HT1080 (cell line): ENCODE results near the gene IGSF9B. TPM values are rescaled to one million over a fixed set of nuclear protein-coding genes. Genes with fewer than 3 reads are reported as not detected.

Source experiments
- DNase-seq: peaks from one replicate; pipeline ENCODE4 v3.0.0-alpha.2; 2015; ENCODE audit warnings: low read depth
- total RNA-seq: library from RNA; depleted of rRNA; stranded (reverse); fragments of >200 nt; shearing (Covaris generic); gene quantifications from 2 replicates; pipeline ENCODE4 v1.2.3, GENCODE V29; 2014

Gene IGSF9B
- total RNA-seq, 1 experiment from 2014 or later = 0.64 TPM

DNA sequence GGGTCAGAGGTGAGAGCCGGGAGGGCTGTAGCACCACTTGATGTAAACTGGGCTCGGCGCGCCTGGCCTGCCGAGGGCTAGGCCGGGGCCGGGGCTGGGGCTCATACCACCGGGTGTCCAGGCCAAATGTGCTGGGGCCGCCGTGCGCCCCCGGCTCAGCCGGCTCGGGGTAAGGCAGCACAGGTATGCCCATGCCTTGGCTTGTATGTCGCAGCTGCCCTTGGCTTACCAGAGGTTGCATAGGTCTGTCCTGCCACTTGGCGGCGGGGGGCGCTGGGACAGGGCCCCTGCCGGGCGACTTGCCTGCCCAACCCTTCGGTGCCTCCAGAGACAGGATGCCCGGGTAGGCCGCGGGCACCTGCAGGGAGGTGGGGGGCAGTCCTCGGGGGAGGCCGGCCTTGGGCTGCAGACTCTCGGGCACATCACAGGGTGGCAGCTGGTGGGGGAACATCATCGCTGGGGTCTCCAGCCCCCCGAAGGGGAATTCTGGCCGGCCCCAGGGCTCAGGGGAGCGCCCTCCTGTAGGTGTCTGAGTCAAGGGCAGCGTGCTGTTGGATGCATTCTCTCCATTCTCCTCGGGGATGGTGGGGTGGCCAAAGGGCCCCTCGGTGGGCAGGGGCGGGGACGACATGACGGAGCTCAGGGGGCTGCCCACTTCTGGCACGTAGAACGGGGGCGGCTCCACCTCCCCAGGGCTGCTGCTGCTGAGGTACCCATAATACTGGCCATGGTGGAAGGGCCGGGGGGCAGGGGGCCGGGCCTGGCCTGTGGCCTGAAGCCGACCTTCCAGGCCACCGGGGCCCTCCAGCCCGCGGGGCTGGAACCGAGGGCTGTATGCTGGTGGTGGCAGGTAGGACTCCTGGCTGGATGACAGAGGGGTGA, 36.4 kb downstream of the IGSF9B start:
- DNase-seq = no peak

GRCh38 chr11:133919330-133920108, 37.2 kb downstream of the IGSF9B start:
- DNase-seq = no peak

- no peak for DNase-seq
Measured at GRCh38 chr11:133918608-133919260, 38.0 kb downstream of the IGSF9B start.

GRCh38 chr11:133917921-133918607, 38.7 kb downstream of the IGSF9B start:
- DNase-seq = no peak

- no peak for DNase-seq
Measured at GRCh38 chr11:133916784-133917440, 39.9 kb downstream of the IGSF9B start.

GRCh38 chr11:133913761-133914160, 43.0 kb downstream of the IGSF9B start:
- no peak for DNase-seq

DNA sequence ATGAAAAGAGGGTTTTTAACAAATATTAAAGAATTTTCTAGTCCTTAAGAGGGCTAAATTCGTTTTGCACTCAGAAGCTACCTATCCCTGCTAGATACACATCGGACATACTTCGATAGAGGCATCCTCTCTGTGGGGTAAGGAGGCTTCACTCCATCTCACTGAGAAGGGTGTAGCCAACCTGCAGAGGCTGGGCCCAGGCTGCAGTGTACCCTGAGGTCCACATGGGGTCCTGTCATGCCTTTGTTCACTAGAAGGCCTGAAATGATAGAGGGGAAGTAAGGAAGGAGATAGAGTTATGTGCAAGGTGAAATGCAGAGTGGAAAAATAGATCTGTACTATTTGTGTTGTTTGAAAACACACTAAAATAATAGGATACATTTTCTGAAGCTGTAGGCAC, 45.6 kb downstream of the IGSF9B start:
- no peak for DNase-seq

DNA sequence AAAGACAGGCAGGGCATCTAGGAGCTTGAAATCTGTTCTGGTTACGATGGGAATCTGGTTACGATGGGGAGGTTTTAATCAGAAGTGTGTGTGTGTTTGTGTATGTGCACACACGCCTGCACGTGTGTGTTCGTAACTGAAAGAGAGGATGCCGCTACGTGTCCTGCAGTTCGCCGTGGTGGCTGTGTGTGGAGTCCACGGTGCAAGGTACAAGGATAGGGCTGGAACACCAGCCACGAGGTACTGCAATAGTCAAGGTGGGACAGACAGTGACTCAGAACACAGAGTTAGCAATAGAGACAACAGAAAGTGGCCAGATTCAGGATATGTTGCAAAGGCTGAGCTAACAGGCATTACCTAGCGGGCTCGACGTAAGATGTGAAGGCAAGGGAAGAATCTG, 46.7 kb downstream of the IGSF9B start:
- no peak for DNase-seq

GRCh38 chr11:133908827-133909226, 47.9 kb downstream of the IGSF9B start:
- no peak for DNase-seq

GRCh38 chr11:133907841-133908241, 48.9 kb downstream of the IGSF9B start:
- DNase-seq = no peak

DNA sequence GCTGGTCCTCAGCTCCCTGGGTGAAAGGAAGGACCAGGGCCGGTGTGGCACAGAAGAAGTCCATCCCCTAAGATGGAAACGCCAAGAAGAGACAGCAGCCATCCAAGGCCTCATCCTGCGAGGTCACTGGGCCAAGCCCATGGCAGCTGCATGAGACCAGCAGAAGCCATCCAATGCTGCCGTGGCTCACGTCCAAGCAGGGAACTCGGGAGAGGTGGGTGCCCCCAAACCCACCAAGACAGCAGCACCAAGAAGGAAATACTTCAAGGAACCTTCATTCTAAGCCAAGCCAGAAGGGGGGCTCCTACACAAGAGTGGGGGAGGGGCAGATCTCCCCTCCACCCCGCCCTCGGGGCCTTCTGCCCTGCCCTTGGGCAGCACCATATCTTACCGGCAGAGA, 49.6 kb downstream of the IGSF9B start:
- no peak for DNase-seq

DNA sequence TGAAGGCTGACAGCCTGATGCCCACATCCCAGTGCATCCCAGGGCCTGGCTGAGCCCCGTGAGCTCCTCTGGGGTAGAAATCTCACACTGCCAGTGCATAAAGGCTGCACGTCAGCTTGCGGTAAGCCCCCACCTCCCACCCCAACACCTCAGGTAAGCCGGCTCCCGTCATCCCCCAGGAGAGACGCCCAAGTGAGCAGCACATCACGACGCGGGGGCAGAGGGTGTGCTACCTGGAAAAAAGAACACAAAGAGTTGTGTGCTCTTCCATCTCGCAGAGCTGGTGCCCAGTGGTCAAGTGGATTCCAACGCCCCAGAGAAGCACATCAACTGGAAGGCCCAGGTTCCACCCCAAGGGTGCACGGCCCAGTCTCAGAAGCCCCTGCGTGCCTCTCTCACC, 50.0 kb downstream of the IGSF9B start:
- no peak for DNase-seq

DNA sequence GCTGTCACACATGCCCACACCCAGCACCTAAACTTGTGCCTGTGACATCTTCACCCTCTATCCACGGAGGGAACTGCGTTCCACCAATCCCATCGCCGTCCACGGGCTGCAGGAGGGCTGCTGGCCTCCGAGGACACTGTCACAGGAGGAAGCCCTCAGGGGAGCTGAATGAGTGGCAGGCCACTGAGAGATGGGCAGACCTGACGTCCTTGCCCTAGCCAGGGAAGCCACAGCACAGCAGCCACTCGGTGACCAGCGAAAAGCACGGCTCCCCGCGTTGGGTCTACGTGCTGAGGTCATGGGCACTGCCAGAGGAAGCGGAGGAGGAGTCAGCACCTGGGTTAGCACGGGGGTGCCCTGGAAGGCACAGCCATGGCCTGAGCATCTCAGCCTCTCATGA, 50.5 kb downstream of the IGSF9B start:
- DNase-seq = no peak

DNA sequence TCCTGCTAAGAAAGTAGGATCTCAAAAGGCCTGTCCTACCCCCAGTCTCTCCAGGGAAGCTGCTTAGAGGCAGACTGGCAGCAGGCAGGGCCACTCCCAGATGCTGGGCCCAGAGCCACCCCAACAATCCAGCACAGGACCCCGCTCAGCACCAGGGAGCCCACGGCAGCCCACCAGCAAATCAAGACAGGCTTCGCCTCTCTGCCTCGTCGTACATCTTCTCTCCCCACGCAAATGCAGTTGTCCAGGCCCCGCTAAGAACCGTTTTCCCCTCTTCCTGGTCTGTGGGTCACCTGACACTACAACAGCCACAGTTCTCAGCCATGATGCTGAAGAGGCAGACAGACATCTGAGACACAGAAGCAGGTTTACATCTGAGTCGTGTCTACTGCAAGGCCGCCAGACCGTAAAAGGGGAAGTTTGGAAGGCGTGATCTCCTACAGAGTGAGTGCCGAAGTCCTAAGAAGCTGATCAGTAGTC, 51.1 kb downstream of the IGSF9B start:
- DNase-seq = no peak

DNA sequence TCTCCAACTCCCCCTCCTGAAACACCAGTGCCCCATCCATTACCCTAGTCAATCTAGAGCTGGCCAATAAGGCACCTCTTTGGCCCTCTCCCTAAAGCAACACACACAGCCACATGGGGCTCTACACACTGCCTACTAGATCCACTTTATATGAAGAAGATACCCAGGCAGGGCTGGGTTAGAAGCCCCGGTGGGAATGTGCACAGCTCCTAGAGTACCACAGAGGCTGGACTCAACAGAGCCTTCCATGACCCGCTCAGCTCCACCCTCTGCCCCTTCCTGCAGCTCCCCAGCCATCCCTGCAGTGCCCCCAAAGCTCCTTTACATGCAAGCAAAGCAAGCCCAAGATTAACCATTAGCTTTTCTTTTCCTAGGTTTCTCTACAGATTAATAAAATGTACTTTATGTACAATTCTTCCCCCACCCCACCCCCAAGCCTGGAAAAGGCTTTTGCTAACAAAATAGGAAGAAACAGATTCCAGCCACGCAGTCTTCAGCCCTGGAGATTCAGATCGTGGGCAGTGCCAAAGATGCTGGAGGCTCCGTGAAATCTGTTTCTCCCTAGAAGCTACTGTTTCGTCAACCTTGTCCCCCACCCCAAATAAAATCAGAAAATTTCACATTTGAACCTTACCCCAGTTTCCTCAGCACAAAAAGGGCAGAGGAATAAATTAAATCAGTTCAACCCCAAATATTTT, 51.8 kb downstream of the IGSF9B start:
- no peak for DNase-seq

DNA sequence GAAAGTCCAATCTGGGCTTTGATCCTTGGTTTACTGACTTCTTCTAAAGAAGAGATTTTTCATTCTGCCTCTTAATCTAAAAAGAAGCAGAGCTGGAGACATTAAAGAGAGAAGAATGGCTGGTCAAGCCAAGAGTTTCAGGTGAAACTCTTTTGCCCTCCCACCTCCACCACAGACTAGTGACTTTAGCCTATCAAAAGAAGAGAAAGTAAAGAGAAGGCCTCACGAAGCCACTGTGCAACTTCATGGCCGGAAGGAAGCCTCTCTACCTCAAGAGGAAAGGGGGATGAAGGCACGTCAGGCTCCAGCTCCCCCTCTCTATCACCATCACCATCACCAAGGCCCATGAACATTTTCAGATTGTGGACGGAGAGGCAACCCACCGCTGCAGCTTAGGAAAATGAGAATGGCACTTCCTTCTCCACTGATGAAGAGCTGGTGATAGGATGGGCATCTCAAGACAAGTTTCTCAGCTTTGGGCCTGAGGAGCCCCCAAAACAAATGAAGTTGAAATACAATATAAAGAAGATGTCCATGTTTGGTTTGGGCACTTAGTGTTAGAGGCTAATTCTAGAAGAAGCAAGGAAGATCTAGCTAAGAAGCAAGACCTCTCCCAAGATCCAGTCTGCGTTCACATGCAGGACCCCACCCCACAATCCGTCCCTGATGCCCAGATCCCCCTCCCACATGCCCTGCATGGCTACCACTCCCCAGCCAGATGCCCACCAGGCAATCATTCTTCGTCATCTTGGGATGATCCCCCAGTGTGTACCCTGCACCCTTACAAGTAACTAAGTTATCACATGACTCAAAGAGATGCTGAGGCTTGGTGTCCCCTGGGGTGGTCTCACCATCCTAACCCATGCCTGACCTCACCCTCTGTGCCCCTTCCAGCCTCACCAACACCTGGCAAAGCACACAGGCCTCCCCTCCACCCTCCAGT, 52.6 kb downstream of the IGSF9B start:
- DNase-seq = no peak

DNA sequence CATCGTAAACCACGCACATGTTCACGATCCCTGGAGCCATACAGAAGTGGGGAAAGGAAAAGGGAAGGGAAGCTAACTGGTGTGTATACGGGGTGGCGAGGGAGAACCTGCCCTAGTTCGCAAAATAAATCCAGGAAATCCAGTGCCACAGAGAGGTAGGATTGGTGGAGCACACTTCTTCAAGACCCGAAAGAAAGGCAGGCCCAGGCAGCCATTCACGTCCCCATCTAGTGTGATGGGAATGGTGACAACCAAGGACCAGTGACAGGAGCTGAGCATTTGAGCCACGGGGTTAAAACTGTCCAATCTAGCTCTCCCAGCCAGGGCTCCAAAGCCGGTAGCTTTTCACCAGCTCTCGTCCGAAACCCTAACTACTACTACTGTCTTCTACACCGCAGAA, 53.7 kb downstream of the IGSF9B start:
- DNase-seq = no peak

DNA sequence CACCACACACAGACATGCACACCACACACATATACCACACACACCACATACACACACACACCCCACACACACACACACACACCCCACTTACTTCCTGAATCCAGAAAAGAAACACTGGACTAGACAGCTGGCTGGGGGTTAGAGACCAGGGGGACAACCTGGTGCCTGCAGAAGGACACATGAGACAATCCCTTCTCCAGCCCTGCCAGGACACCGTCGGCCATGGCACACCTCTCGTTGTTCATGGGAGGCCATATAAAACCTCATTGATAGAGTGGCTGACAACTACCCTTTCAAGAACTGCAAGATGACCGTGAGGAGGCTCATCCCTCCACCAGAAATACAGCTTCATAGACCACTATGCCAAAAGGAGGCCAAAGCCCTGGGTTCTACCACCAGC, 54.3 kb downstream of the IGSF9B start:
- DNase-seq = no peak

DNA sequence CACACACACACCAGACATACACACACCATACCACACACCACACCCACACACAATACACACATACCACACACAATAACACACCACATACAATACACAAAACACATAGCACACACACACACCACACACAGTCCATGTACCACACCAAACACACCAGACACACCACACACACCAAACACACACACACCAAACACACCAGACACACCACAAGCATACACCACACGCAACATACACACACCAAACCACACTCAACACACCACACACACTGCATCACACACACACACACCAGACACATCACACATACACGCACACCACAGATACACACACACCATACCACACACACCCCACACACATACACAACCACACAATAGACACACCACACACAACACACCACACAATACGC, 54.8 kb downstream of the IGSF9B start:
- no peak for DNase-seq
